ENCODE measurements around the gene HOXB2. TPM values are rescaled to one million over a fixed set of nuclear protein-coding genes. Genes with fewer than 3 reads are reported as not detected.
A peak's percentile ranks its signal among the peaks of the same experiment; 100 is the strongest.
"Not testable (repeated sequence)": the region's sequence is repeated elsewhere in the genome, so short reads cannot be mapped to it uniquely, and the experiment has no call there.

Gene HOXB2
- total and polyA plus RNA-seq, 2 experiments from 2014 or later: not detected

GRCh38 chr17:48535793-48536559, 8.9 kb downstream of the HOXB2 start:
- Histone ChIP-seq H3K4me1 (ENCODE audit: insufficient read depth) (peaks cover 35% of the 10 kb centered on the region), H3K27me3 (ENCODE audit: insufficient read depth) (peaks cover 97% of the 10 kb centered on the region)
- H2AFZ ChIP-seq; H3F3A ChIP-seq (replicated peaks; ENCODE audit: low read depth); DNase-seq (ENCODE audit: low spot score); H4K20me1 ChIP-seq (replicated peaks; ENCODE audit: insufficient read depth); H3K9me2 ChIP-seq (ENCODE audit: insufficient read depth); H3K4me3 Mint-ChIP-seq; H3K27ac Mint-ChIP-seq; ATAC-seq; H3K36me3 Mint-ChIP-seq (ENCODE audit: low read depth); H3K79me2 ChIP-seq (replicated peaks; ENCODE audit: insufficient read depth); H3K4me2 ChIP-seq; H3K36me3 ChIP-seq (ENCODE audit: insufficient read depth); H3K4me3 ChIP-seq; H3K9me3 Mint-ChIP-seq; H3K27ac ChIP-seq (ENCODE audit: low read depth): not testable (repeated sequence)
- peaks cover 68% of the 10 kb centered on the region for H3K27me3 Mint-ChIP-seq (ENCODE audit: insufficient read depth, low read depth, poor library complexity)
- H3K4me1 Mint-ChIP-seq: peaks cover 33% of the 10 kb centered on the region

GRCh38 chr17:48532261-48532660, 12.6 kb downstream of the HOXB2 start:
- H3K4me3 Mint-ChIP-seq: no peak overlapping the region
- no peak overlapping the region for H3K27ac ChIP-seq (ENCODE audit: low read depth)

More at GRCh38 chr17:48532261-48532660, 12.6 kb downstream of the HOXB2 start:
- no peak overlapping the region for H2AFZ ChIP-seq
- no peaks in the 10 kb centered on the region for H3K9me3 Mint-ChIP-seq
- DNase-seq (ENCODE audit: low spot score) (no peak), ATAC-seq (no peak)
- H3K27ac Mint-ChIP-seq: no peak overlapping the region
- H3K4me1 Mint-ChIP-seq: peaks cover 53% of the 10 kb centered on the region
- peaks cover 17% of the 10 kb centered on the region for H3F3A ChIP-seq (replicated peaks; ENCODE audit: low read depth)
- peaks cover 53% of the 10 kb centered on the region for H3K4me1 ChIP-seq (ENCODE audit: insufficient read depth)
- 0 out of 2 replicates have a peak, but pooled peaks cover 4% of the 10 kb centered on the region for H4K20me1 ChIP-seq (replicated peaks; ENCODE audit: insufficient read depth)
- TF ChIP-seq CREB1 (CRISPR knock-in tag; IDR thresholded peaks at IDR 0.05; ENCODE audit: low read depth) (no peak), EZH2 (IDR thresholded peaks at IDR 0.05; ENCODE audit: low read depth, unreplicated experiment) (no peak), ZNF114 (CRISPR knock-in tag; IDR thresholded peaks at IDR 0.05) (no peak), CTCF (conservative IDR thresholded peaks at IDR 0.05; ENCODE audit: low read depth in 2 of 2) (no peak), ETS1 (IDR thresholded peaks at IDR 0.05) (no peak)
- H3K4me3 ChIP-seq: no peak overlapping the region
- H3K27me3 Mint-ChIP-seq (ENCODE audit: insufficient read depth, low read depth, poor library complexity): peaks cover 75% of the 10 kb centered on the region
- peaks cover 97% of the 10 kb centered on the region for H3K27me3 ChIP-seq (ENCODE audit: insufficient read depth)
- H3K36me3 Mint-ChIP-seq (ENCODE audit: low read depth): no peaks in the 10 kb centered on the region
- 0 out of 2 replicates have a peak overlapping the region, but pooled peaks have one; percentile 66 for H3K4me2 ChIP-seq
- no peaks in the 10 kb centered on the region for H3K9me2 ChIP-seq (ENCODE audit: insufficient read depth)
- H3K36me3 ChIP-seq (ENCODE audit: insufficient read depth): no peaks in the 10 kb centered on the region
- H3K79me2 ChIP-seq (replicated peaks; ENCODE audit: insufficient read depth): no peaks in the 10 kb centered on the region

Data from GM23338 (cell line).